ENCODE results near the gene MSH4. TPM values are rescaled to one million over a fixed set of nuclear protein-coding genes. Genes with fewer than 3 reads are reported as not detected.

The MSH4 gene
- polyA plus RNA-seq, 2 of the 4 experiments (the other 2 are of a cell fraction): 0.05 TPM; not detected in 1

GRCh38 chr1:75861831-75862230 is 65.1 kb downstream of the MSH4 start:
- WGBS (ENCODE audit: missing lambda C conversion rate): 7% methylated on average over 3 of the region's 6 CpGs
- CTCF ChIA-PET: no interaction called here
- no peak for DNase-seq (ENCODE audit: low read depth in 1 of 2, low spot score in 1 of 2)

GRCh38 chr1:75870951-75871350 is 74.3 kb downstream of the MSH4 start:
- 0% methylated on average over 1 of the region's 1 CpG for WGBS (ENCODE audit: missing lambda C conversion rate)
- Histone ChIP-seq H3K4me1 (no peaks in the 10 kb centered on the region), H3K27ac (no peak overlapping the region), H3K9me3 (no peaks in the 10 kb centered on the region), H3K4me2 (no peak overlapping the region), H3K4me3 (no peak overlapping the region)
- FAIRE-seq (no peak), ATAC-seq (no peak), DNase-seq (ENCODE audit: low read depth in 1 of 2, low spot score in 1 of 2) (no peak)
- CTCF ChIA-PET: no interaction called here
- POLR2A ChIA-PET: no interaction called here
- TF ChIP-seq GATA3 (IDR thresholded peaks at IDR 0.05; ENCODE audit: borderline replicate concordance): no peak
- no peak for TF ChIP-seq RCOR1 (IDR thresholded peaks at IDR 0.05; ENCODE audit: low read depth, low read length)

More at GRCh38 chr1:75861831-75862230, 65.1 kb downstream of the MSH4 start:
- Histone ChIP-seq H3K4me1 (no peaks in the 10 kb centered on the region), H3K9me3 (no peaks in the 10 kb centered on the region), H3K27ac (no peak overlapping the region), H3K4me3 (no peak overlapping the region), H3K4me2 (no peak overlapping the region)
- POLR2A ChIA-PET: no interaction called here
- TF ChIP-seq CEBPB (IDR thresholded peaks at IDR 0.05): no peak
- FAIRE-seq (no peak), ATAC-seq (no peak)

GRCh38 chr1:75879985-75880384 is 83.3 kb downstream of the MSH4 start:
- no peaks in the 10 kb centered on the region for H3K9me3 ChIP-seq
- DNase-seq (ENCODE audit: low read depth in 1 of 2, low spot score in 1 of 2) (no peak), FAIRE-seq (no peak), ATAC-seq (no peak)
- no peak overlapping the region for H3K27ac ChIP-seq
- no peaks in the 10 kb centered on the region for H3K4me1 ChIP-seq
- ChIA-PET POLR2A (no interaction called here), CTCF (no interaction called here)
- TF ChIP-seq MAZ (IDR thresholded peaks at IDR 0.05; ENCODE audit: borderline replicate concordance, low read depth, low read length) (no peak), KDM5A (IDR thresholded peaks at IDR 0.05) (no peak), E2F6 (IDR thresholded peaks at IDR 0.05; ENCODE audit: borderline replicate concordance, low read depth) (no peak), PBX3 (IDR thresholded peaks at IDR 0.05) (no peak), FOXS1 (CRISPR knock-in tag; IDR thresholded peaks at IDR 0.05) (no peak), HMGXB4 (CRISPR knock-in tag; IDR thresholded peaks at IDR 0.05; ENCODE audit: borderline replicate concordance) (no peak), NPAS2 (CRISPR knock-in tag; IDR thresholded peaks at IDR 0.05; ENCODE audit: borderline replicate concordance) (no peak)
- no peak overlapping the region for H3K4me3 ChIP-seq
- no peak overlapping the region for H3K4me2 ChIP-seq
- 14% methylated on average over 1 of the region's 1 CpG for WGBS (ENCODE audit: missing lambda C conversion rate)

- 13% methylated on average over 1 of the region's 1 CpG for WGBS (ENCODE audit: missing lambda C conversion rate)
- Histone ChIP-seq H3K4me1 (no peaks in the 10 kb centered on the region), H3K9me3 (no peaks in the 10 kb centered on the region), H3K27ac (no peak overlapping the region), H3K4me2 (no peak overlapping the region), H3K4me3 (no peak overlapping the region)
- ATAC-seq: no peak
- ChIA-PET POLR2A (no interaction called here), CTCF (no interaction called here)
- no peak for DNase-seq (ENCODE audit: low read depth in 1 of 2, low spot score in 1 of 2)
- no peak for FAIRE-seq
- TF ChIP-seq MAFK (IDR thresholded peaks at IDR 0.05; ENCODE audit: partially characterized antibody): no peak
- no peak for TF ChIP-seq ZSCAN20 (CRISPR knock-in tag; IDR thresholded peaks at IDR 0.05)
- TF ChIP-seq CTCF (IDR thresholded peaks at IDR 0.05): no peak
- TF ChIP-seq PHF8 (IDR thresholded peaks at IDR 0.05; ENCODE audit: borderline replicate concordance, low read depth): no peak
- TF ChIP-seq BHLHE40 (IDR thresholded peaks at IDR 0.05; ENCODE audit: low read depth, low read length): no peak
- TF ChIP-seq NFE2L2 (conservative IDR thresholded peaks at IDR 0.05; ENCODE audit: low read length): no peak
- TF ChIP-seq KDM1A (IDR thresholded peaks at IDR 0.05; ENCODE audit: low read depth): no peak
- TF ChIP-seq HES2 (IDR thresholded peaks at IDR 0.05): no peak
- TF ChIP-seq RFX5 (IDR thresholded peaks at IDR 0.05): no peak
- no peak for TF ChIP-seq JUN (IDR thresholded peaks at IDR 0.05)
- no peak for TF ChIP-seq SMC3 (IDR thresholded peaks at IDR 0.05)
- no peak for TF ChIP-seq PBX3 (IDR thresholded peaks at IDR 0.05)
- TF ChIP-seq HMGXB4 (CRISPR knock-in tag; IDR thresholded peaks at IDR 0.05; ENCODE audit: borderline replicate concordance): no peak
These were observed 87.8 kb downstream of the MSH4 start for GRCh38 chr1:75884437-75884836.

Data from A549 (cell line).